WERI-Rb-1 (cell line): ENCODE measurements around the gene RARB.
A peak's percentile ranks its signal among the peaks of the same experiment; 100 is the strongest.

Experiments used
- DNase-seq: peaks from one replicate; pipeline ENCODE4 v3.0.0-alpha.2; 2020
- H3K27ac ChIP-seq: fragments of 250-450 bp; sonication (Bioruptor Pico); 2 replicates; pipeline ENCODE4 v1.5.1; 2020; ENCODE audit warnings: mild to moderate bottlenecking, moderate library complexity
- H3K27me3 ChIP-seq: fragments of 250-450 bp; sonication (Bioruptor Pico); 2 replicates; pipeline ENCODE4 v1.5.1; 2021; ENCODE audit warnings: mild to moderate bottlenecking, low read depth, moderate library complexity; ENCODE audit not compliant: insufficient read depth, severe bottlenecking
- H3K36me3 ChIP-seq: fragments of 250-450 bp; sonication (Bioruptor Pico); 2 replicates; pipeline ENCODE4 v1.5.1; 2020; ENCODE audit warnings: mild to moderate bottlenecking, moderate library complexity
- H3K4me3 ChIP-seq: 2 replicates; pipeline ENCODE4 v1.5.1; 2011; ENCODE audit warnings: low read depth, mild to moderate bottlenecking, control low read depth, low read length
- H3K9me3 ChIP-seq: fragments of 250-450 bp; sonication (Bioruptor Pico); 2 replicates; pipeline ENCODE4 v1.5.1; 2021; ENCODE audit warnings: mild to moderate bottlenecking, moderate library complexity; ENCODE audit not compliant: severe bottlenecking
- CTCF ChIP-seq: IDR thresholded peaks from 2 replicates; pipeline ENCODE4 v1.5.1; 2011; ENCODE audit warnings: low read depth, mild to moderate bottlenecking, control low read depth, inconsistent platforms, low read length

RARB gene

DNA sequence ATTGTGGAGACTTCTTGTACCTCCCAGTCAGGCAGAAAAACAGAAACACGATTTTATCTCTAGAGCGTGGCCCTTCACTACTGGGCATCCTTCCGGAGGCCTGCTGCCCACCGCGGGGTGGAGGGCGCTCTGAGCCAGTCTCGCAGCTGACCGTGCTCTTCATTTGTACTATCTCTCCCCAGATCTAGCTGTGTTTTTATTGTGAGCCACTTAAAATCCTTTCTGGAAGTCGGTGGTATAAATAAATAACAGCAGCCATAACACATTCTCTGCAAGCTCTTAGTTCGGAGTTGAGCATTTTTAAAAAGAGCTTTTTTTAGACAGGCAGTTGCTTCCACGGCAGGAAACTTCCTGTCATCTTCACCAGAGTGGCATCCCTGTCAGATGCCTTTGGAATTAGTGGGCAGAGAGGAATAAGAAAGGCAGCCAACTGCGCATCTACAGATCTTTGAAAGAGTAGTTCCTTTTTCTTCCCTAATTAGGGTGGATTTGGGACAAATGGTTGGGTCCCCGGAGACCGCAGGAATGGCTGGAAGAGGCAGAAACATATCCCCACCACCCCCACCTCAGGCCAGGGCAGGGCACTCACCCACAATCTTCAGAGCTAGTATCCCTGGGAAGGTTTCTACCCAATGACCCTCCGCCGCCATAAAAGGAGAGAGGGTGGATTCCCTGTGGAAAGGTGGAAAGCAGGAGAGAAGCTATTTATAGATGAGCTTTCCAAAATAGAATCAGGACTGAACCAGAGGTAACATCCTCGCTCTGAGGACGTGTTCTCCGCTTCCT, 145.5 kb downstream of the RARB start:
- no peaks in the 10 kb centered on the region for H3K9me3 ChIP-seq
- no peaks in the 10 kb centered on the region for H3K36me3 ChIP-seq
- no peak for TF ChIP-seq CTCF
- no peak overlapping the region for H3K4me3 ChIP-seq
- no peak for DNase-seq
- no peaks in the 10 kb centered on the region for H3K27me3 ChIP-seq
- H3K27ac ChIP-seq, result no peak overlapping the region

- Histone ChIP-seq H3K27me3 (no peaks in the 10 kb centered on the region), H3K27ac (no peak overlapping the region), H3K4me3 (no peak overlapping the region), H3K9me3 (no peaks in the 10 kb centered on the region), H3K36me3 (no peaks in the 10 kb centered on the region)
- DNase-seq, result no peak
- no peak for TF ChIP-seq CTCF
Observed at GRCh38 chr3:25574172-25574765, 146.2 kb downstream of the RARB start.

- H3K27ac ChIP-seq, result no peak overlapping the region
- no peak for DNase-seq
- H3K27me3 ChIP-seq, result no peaks in the 10 kb centered on the region
- TF ChIP-seq CTCF, result no peak
- H3K4me3 ChIP-seq, result no peak overlapping the region
- no peaks in the 10 kb centered on the region for H3K9me3 ChIP-seq
- no peaks in the 10 kb centered on the region for H3K36me3 ChIP-seq
Observed at GRCh38 chr3:25575001-25575400, 146.9 kb downstream of the RARB start.

DNA sequence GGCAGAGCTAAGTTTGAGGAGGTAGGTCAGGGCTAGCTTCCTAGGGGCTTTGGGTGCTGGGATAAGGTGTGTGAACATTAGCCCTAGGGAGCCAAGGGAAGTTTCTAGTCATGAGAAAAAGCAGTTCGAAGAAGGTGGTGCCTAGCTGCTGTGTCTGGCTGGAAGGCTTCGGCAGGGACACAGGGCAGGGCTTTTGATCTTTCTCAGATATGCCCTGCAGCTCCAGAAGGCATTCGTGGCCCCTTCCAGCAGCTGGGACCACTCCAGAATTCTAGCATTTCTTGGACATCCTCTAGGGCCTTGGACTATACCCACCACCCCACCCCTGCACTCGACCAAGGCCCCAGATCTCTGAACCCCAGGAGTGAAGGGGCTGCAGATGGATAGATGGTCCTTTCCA, 148.1 kb downstream of the RARB start:
- no peaks in the 10 kb centered on the region for H3K36me3 ChIP-seq
- H3K27ac ChIP-seq, result no peak overlapping the region
- H3K9me3 ChIP-seq, result no peaks in the 10 kb centered on the region
- no peak overlapping the region for H3K4me3 ChIP-seq
- no peak for TF ChIP-seq CTCF
- no peak for DNase-seq
- no peaks in the 10 kb centered on the region for H3K27me3 ChIP-seq

DNA sequence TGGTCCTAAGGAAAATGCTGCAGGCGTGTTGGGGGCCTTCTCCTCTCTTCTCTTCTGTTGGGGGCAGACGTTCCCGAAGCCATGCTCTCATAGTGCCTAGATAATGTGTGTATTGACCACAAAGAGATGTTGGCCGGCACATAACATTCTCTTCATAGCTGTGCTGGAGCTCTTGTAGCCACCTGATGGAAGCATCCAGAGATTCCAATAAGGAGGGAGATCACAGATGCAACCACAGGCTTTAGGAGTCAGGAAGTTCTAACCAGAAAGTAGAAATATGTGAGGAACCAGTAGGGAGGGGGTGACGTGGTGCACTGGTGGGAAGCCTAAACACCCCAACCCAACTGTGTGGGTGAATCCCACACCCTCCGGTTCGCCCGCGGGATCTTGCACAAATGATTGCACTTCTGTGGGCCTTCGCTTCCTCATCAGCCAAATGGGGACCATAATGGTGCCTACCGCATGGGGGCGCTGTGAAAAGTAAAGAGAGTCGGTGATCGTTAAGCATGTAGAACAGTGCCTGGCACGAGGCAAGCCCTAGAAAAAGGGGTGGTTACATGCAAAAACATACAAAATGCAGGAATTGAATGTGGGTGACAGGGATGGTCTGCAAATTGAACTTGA, 148.9 kb downstream of the RARB start:
- 0 out of 2 replicates have a peak, but pooled peaks have one; percentile 2 for TF ChIP-seq CTCF
- Histone ChIP-seq H3K9me3 (no peaks in the 10 kb centered on the region), H3K36me3 (no peaks in the 10 kb centered on the region), H3K27me3 (no peaks in the 10 kb centered on the region), H3K4me3 (no peak overlapping the region), H3K27ac (no peak overlapping the region)
- no peak for DNase-seq
